AG04450 (cell line): ENCODE data around the gene BAIAP2L2. TPM values are rescaled to one million over a fixed set of nuclear protein-coding genes. Genes with fewer than 3 reads are reported as not detected.

Experiments
- CTCF ChIA-PET: fragments of 300-600, 350-600 bp; formaldehyde crosslinking; extraction: SDS; loops from one replicate; lab custom pipeline; 2022; ENCODE audit warnings: antibody characterized with exemption, inconsistent platforms; lab: Charles Lee
- POLR2A ChIA-PET: fragments of 350-600 bp; formaldehyde crosslinking; extraction: SDS; loops from one replicate; lab custom pipeline; 2021; ENCODE audit warnings: antibody characterized with exemption, inconsistent platforms; lab: Yijun Ruan, JAX
- DNase-seq: peaks from one replicate; pipeline ENCODE4 v3.0.0-alpha.2; 2011; ENCODE audit warnings: low read depth, low spot score
- H3K27ac ChIP-seq: one replicate; pipeline ENCODE4 v1.5.1; 2012; ENCODE audit warnings: low read depth, low read length, control low read depth
- H3K27me3 ChIP-seq: one replicate; pipeline ENCODE4 v1.6.0; 2012; ENCODE audit warnings: low read length; ENCODE audit not compliant: control insufficient read depth, insufficient read depth
- H3K4me3 ChIP-seq: 2 replicates; pipeline ENCODE4 v1.5.1; 2011; ENCODE audit warnings: mild to moderate bottlenecking, low read depth, low read length, control low read depth
- H3K9me3 ChIP-seq: 2 replicates; pipeline ENCODE4 v1.5.1; 2012; ENCODE audit warnings: low read length; ENCODE audit not compliant: control insufficient read depth, insufficient read depth
- polyA plus RNA-seq: library from polyadenylated mRNA; depleted of rRNA; stranded (reverse); fragments of >200 nt; gene quantifications from 2 replicates; pipeline ENCODE4 v1.2.3, GENCODE V29; 2011
- TF ChIP-seq, protein P1 (sequence below): IDR thresholded peaks from 2 replicates; pipeline ENCODE4 v1.5.1; 2011; ENCODE audit warnings: low read depth, low read length, control low read depth, inconsistent platforms

Gene BAIAP2L2
- polyA plus RNA-seq, 1 experiment: 0.04 TPM

DNA sequence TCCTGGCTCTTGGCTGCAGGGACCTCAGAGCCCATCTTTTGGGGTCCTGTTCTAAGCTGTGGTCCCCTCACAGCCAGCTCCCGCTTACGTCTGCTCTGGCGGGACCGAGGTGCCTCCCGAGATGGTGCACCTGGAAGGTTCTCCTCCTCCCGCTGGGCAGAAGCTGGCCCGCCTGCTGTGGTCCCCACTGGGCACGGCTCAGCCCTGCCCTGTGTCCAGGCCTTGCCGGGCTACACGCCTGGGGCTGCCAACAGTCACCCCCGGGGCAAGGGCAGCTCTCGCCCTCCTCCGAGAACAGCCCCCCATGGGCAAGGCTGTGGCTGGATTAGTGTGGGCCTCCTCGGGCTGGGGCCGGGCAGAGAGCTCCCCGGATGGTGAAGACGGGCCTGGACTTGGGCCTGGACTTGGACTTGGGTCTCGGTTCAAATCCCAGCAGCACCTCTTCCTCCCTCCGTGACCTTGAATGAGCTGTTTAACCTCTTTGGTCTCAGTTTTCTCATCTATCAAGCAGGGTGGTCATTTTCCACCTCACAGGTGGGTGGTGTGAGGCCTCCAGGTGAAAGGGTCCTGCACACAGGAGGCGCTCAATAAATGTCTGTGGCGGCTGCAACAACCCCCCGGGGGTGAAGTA lies 998 bp downstream of the BAIAP2L2 start:
- TF ChIP-seq, protein P1, sequence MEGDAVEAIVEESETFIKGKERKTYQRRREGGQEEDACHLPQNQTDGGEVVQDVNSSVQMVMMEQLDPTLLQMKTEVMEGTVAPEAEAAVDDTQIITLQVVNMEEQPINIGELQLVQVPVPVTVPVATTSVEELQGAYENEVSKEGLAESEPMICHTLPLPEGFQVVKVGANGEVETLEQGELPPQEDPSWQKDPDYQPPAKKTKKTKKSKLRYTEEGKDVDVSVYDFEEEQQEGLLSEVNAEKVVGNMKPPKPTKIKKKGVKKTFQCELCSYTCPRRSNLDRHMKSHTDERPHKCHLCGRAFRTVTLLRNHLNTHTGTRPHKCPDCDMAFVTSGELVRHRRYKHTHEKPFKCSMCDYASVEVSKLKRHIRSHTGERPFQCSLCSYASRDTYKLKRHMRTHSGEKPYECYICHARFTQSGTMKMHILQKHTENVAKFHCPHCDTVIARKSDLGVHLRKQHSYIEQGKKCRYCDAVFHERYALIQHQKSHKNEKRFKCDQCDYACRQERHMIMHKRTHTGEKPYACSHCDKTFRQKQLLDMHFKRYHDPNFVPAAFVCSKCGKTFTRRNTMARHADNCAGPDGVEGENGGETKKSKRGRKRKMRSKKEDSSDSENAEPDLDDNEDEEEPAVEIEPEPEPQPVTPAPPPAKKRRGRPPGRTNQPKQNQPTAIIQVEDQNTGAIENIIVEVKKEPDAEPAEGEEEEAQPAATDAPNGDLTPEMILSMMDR: no peak
- POLR2A ChIA-PET: interaction anchor here (0.6 kb wide), 1 partner anchor 231 kb away, joined by 6 read pairs; no protein-coding TSS in a partner anchor

DNA sequence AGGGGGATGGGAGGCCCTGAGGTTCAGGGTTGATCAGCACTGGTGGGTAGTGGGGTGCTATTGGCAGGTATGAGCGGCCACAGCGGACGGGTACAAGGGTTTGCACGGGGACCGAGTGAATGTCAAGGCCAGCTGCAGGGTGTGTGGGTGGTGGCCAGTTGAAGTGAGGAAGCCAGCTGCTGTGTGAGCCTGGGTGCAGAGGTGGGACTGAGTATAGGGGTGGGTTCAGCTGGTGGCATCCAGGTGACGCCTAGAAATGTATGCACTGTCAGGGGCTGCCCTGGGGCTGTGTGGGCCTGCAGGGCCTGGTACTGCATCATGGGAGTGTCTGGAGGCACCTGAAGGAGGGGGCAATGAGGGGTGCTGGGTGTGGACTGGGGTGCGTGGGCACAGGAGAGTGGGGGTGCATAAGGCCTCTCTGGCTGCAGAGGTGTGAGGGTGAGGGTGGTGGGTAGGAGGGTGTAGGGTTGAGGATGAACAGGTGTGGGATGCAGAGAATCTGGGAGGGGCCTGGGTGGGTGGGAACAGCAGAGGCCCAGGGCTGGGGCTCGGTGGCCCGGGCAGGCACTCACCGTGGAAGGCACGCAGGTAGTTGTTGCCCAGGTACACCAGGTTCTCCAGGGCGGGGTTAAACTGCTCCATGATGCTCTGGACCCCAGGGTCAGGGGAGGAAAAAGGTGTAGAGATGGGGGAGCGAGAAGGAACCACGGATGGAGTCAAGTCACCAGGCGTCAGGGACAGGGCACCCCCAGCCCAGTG lies 1.7 kb downstream of the BAIAP2L2 start:
- Histone ChIP-seq H3K4me3 (no peak overlapping the region), H3K27ac (no peak overlapping the region), H3K9me3 (no peaks in the 10 kb centered on the region; the same call in 1 of the 2 replicates), H3K27me3 (peaks cover 6% of the 10 kb centered on the region)
- POLR2A ChIA-PET: no interaction called here
- CTCF ChIA-PET: interaction anchor here (1.4 kb wide), 1 partner anchor 244 kb away, joined by 3 read pairs; no protein-coding TSS in a partner anchor
- TF ChIP-seq, protein P1: no peak
- no peak for DNase-seq

More for the DNA sequence above, 998 bp downstream of the BAIAP2L2 start:
- peaks cover 2% of the 10 kb centered on the region for H3K27me3 ChIP-seq
- H3K9me3 ChIP-seq: no peaks in the 10 kb centered on the region; the same call in 1 of the 2 replicates
- no peak for DNase-seq
- H3K4me3 ChIP-seq: no peak overlapping the region
- H3K27ac ChIP-seq: no peak overlapping the region
- CTCF ChIA-PET: interaction anchor here (0.9 kb wide), 1 partner anchor 9 kb away, joined by 6 read pairs; no protein-coding TSS in a partner anchor

DNA sequence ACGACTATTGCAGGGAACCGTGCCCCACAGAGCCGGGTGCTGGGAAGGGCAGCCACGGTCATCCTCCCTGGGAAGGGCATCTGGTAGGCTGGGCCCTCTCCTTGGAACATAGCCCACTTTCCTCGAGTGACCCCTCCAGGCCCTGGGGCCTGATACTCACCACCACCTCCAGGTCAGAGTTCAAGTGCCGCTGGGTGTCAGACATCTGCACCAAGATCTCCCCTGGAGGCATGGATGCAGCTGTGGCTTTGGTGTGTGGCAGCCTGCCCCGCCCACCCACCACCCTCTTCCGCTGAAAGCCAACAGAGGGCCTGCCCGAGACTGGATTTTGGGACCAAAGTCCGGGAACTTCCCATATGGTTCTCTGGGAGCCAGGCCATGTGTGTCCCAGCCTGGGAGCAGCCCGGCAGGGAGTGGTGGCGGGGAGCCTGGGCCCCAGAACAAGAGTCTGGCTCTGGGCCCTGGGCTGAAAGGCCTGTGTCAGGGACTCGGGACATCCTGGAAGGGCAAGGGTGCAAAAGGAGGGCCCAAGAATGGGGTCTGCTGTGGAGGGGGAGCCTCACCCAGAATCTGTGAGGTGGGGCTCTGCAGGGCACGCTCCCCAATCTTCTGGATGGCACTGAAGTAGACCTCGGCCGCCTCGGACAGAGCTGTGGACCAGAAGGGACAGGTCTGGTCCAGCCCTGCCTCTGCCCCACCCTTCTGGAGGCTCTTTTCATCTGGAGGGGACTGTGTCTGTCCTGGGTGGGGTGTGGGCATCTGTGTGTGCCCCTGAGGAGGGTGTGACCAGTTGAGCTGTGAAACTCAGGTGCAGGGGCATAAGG lies 2.6 kb downstream of the BAIAP2L2 start:
- POLR2A ChIA-PET: no interaction called here
- no peaks in the 10 kb centered on the region; the same call in 1 of the 2 replicates for H3K9me3 ChIP-seq
- CTCF ChIA-PET: interaction anchor here (1.1 to 2.3 kb wide), 3 partner anchors 10 to 245 kb away, joined by 3 to 14 read pairs (median 3); no protein-coding TSS in a partner anchor

DNA sequence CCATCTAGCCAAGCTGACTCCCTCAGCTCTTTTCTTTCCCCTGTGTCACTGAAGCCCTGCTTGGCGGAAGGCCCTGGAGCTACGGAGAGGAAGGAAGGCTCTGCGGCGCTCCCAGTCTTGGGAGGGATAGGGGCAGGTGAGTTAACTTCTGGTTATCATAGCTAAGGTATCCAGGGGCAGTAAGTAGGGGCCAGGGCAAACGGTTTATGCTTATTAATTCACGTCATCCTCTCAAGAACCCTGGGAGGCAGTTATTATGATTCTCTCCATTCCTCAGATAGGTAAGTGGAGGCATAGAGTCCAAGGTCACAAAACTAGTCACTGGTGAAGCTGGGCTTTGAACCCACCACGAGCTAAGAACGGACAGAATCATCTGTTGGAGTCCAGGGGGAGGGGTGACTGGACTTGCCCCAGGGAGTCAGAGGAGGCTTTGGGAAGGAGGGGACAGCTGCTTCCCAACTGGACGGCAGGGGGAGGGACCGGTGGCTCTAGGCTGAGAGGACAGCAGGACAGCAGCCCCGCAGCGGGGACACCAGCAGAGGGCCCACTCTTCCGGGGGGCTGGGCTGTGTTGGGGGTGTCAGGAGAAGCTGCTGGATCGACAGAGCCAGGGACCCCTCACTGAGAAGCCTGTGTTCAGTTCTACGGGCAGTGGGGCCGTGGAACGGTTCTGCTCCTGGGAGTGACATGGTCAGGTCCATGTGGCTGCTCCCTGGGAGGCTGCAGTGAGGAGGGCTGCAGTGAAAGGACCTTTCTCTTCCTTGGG lies 3.5 kb downstream of the BAIAP2L2 start:
- Histone ChIP-seq H3K27me3 (peaks cover 6% of the 10 kb centered on the region), H3K27ac (no peak overlapping the region), H3K9me3 (no peaks in the 10 kb centered on the region; the same call in 1 of the 2 replicates), H3K4me3 (no peak overlapping the region)
- TF ChIP-seq, protein P1: no peak
- CTCF ChIA-PET: interaction anchor here (1.1 to 2.3 kb wide), 3 partner anchors 7 to 33 kb away, joined by 3 to 14 read pairs (median 4); no protein-coding TSS in a partner anchor
- no peak for DNase-seq
- POLR2A ChIA-PET: interaction anchor here (0.7 kb wide), 1 partner anchor 94 kb away, joined by 3 read pairs; no protein-coding TSS in a partner anchor

More for the DNA sequence above, 2.6 kb downstream of the BAIAP2L2 start:
- TF ChIP-seq, protein P1: no peak
- no peak overlapping the region for H3K27ac ChIP-seq
- no peak overlapping the region for H3K4me3 ChIP-seq
- peaks cover 6% of the 10 kb centered on the region for H3K27me3 ChIP-seq
- DNase-seq: no peak
